Measurements from ENCODE around the gene PTPRG. TPM values are rescaled to one million over a fixed set of nuclear protein-coding genes. Genes with fewer than 3 reads are reported as not detected.

The PTPRG gene
- total and polyA plus RNA-seq, 2 of the 13 experiments (the other 11 are each of a cell fraction or from before 2014, with no cell fraction given) = 8.0 to 25.3 TPM

DNA sequence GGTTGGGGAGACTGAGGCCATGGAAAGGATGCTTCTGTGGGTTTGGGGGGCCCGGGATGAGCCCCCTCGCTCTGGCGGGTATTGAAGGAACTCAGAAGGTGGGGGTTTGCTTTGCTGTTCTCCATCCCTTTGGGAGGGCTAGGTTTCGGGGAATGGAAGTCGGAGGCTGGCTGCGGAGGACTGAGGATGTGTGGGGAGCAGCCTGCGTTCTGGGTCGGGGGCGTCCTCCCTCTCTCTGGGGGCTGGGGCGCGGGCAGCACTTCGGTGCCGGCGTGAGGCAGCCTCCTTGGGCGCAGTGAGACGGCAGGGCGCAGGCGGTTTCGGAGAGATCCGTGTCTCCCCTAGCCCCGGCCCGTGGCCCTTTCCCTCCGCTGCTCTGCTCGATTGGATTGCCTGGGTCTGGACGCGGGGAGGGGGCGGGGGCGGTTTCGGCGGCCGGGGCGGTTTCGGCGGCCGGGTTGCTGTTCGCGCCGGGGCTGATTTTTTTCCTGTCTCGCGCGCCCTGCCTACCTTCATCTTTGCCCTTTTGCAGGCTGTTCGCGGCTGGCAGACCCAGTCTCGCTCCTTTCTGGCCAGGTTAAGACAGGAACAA is 1.4 kb downstream of the PTPRG start (continued):
- TF ChIP-seq, protein P1, sequence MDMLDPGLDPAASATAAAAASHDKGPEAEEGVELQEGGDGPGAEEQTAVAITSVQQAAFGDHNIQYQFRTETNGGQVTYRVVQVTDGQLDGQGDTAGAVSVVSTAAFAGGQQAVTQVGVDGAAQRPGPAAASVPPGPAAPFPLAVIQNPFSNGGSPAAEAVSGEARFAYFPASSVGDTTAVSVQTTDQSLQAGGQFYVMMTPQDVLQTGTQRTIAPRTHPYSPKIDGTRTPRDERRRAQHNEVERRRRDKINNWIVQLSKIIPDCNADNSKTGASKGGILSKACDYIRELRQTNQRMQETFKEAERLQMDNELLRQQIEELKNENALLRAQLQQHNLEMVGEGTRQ (IDR thresholded peaks at IDR 0.05; ENCODE audit: low read depth, low read length) = no peak
- TF ChIP-seq, protein P1 (CRISPR knock-in tag; IDR thresholded peaks at IDR 0.05; ENCODE audit: borderline replicate concordance) = no peak
- TF ChIP-seq ZNF460 (CRISPR knock-in tag; IDR thresholded peaks at IDR 0.05; ENCODE audit: borderline replicate concordance) (no peak), YEATS4 (CRISPR knock-in tag; IDR thresholded peaks at IDR 0.05; ENCODE audit: borderline replicate concordance) (peak; percentile 41; the same call in 1 of the 2 replicates), EEA1 (CRISPR knock-in tag; IDR thresholded peaks at IDR 0.05; ENCODE audit: borderline replicate concordance) (peak; percentile 47; the same call in 1 of the 2 replicates), ZZZ3 (CRISPR knock-in tag; IDR thresholded peaks at IDR 0.05; ENCODE audit: borderline replicate concordance) (no peak), ZSCAN31 (CRISPR knock-in tag; IDR thresholded peaks at IDR 0.05; ENCODE audit: low read depth) (no peak), ZNF263 (CRISPR knock-in tag; IDR thresholded peaks at IDR 0.05) (peak; percentile 68; the same call in 1 of the 2 replicates), ZNF564 (CRISPR knock-in tag; IDR thresholded peaks at IDR 0.05) (no peak), RFXANK (CRISPR knock-in tag; IDR thresholded peaks at IDR 0.05) (no peak), JDP2 (CRISPR knock-in tag; IDR thresholded peaks at IDR 0.05; ENCODE audit: borderline replicate concordance) (no peak), PHF5A (CRISPR knock-in tag; IDR thresholded peaks at IDR 0.05; ENCODE audit: low read depth, unreplicated experiment) (no peak), ZNF253 (CRISPR knock-in tag; IDR thresholded peaks at IDR 0.05; ENCODE audit: borderline replicate concordance) (no peak), SKI (IDR thresholded peaks at IDR 0.05; ENCODE audit: partially characterized antibody) (peak; percentile 8), NFATC3 (CRISPR knock-in tag; IDR thresholded peaks at IDR 0.05) (no peak), MBD4 (IDR thresholded peaks at IDR 0.05; ENCODE audit: borderline replicate concordance, low read length) (no peak), CREB1 (IDR thresholded peaks at IDR 0.05) (no peak), CREB1 (CRISPR knock-in tag; IDR thresholded peaks at IDR 0.05) (no peak), U2AF1 (optimal IDR thresholded peaks at IDR 0.05; ENCODE audit: low read depth, low read length) (no peak), ZNF282 (IDR thresholded peaks at IDR 0.05; ENCODE audit: partially characterized antibody) (no peak), KDM4B (CRISPR knock-in tag; IDR thresholded peaks at IDR 0.05) (no peak), ZNF335 (CRISPR knock-in tag; IDR thresholded peaks at IDR 0.05) (no peak)
- TF ChIP-seq, protein P2, sequence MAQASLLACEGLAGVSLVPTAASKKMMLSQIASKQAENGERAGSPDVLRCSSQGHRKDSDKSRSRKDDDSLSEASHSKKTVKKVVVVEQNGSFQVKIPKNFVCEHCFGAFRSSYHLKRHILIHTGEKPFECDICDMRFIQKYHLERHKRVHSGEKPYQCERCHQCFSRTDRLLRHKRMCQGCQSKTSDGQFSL (CRISPR knock-in tag; IDR thresholded peaks at IDR 0.05) = no peak
- TF ChIP-seq, protein P3, sequence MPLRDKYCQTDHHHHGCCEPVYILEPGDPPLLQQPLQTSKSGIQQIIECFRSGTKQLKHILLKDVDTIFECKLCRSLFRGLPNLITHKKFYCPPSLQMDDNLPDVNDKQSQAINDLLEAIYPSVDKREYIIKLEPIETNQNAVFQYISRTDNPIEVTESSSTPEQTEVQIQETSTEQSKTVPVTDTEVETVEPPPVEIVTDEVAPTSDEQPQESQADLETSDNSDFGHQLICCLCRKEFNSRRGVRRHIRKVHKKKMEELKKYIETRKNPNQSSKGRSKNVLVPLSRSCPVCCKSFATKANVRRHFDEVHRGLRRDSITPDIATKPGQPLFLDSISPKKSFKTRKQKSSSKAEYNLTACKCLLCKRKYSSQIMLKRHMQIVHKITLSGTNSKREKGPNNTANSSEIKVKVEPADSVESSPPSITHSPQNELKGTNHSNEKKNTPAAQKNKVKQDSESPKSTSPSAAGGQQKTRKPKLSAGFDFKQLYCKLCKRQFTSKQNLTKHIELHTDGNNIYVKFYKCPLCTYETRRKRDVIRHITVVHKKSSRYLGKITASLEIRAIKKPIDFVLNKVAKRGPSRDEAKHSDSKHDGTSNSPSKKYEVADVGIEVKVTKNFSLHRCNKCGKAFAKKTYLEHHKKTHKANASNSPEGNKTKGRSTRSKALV (CRISPR knock-in tag; IDR thresholded peaks at IDR 0.05) = peak; percentile 79
- TF ChIP-seq, protein P4, sequence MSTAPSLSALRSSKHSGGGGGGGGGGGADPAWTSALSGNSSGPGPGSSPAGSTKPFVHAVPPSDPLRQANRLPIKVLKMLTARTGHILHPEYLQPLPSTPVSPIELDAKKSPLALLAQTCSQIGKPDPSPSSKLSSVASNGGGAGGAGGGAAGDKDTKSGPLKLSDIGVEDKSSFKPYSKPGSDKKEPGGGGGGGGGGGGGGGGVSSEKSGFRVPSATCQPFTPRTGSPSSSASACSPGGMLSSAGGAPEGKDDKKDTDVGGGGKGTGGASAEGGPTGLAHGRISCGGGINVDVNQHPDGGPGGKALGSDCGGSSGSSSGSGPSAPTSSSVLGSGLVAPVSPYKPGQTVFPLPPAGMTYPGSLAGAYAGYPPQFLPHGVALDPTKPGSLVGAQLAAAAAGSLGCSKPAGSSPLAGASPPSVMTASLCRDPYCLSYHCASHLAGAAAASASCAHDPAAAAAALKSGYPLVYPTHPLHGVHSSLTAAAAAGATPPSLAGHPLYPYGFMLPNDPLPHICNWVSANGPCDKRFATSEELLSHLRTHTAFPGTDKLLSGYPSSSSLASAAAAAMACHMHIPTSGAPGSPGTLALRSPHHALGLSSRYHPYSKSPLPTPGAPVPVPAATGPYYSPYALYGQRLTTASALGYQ (CRISPR knock-in tag; IDR thresholded peaks at IDR 0.05) = no peak
- TF ChIP-seq, protein P5, sequence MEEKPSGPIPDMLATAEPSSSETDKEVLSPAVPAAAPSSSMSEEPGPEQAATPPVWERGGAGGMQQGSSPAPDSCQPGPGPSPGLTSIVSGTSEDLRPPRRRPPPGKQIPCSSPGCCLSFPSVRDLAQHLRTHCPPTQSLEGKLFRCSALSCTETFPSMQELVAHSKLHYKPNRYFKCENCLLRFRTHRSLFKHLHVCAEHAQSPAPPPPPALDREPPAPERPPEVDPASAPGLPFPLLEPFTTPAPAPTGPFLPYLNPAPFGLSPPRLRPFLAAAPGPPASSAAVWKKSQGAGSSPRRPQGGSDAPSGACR (CRISPR knock-in tag; IDR thresholded peaks at IDR 0.05) = no peak

Measured in HepG2 (cell line).